ENCODE data around the gene RERGL.
"Not testable (repeated sequence)": the region's sequence is repeated elsewhere in the genome, so short reads cannot be mapped to it uniquely, and the experiment has no call there.

Gene RERGL

GRCh38 chr12:18079541-18080246 lies 10.3 kb downstream of the RERGL start:
- Histone ChIP-seq H3K27me3 (ENCODE audit: control insufficient read depth, insufficient read depth, low read length) (no peaks in the 10 kb centered on the region), H3K36me3 (ENCODE audit: control insufficient read depth, insufficient read depth, low read length) (no peaks in the 10 kb centered on the region), H3K4me3 (ENCODE audit: low read depth, low read length) (no peak overlapping the region), H3K27ac (ENCODE audit: low read depth, low read length) (no peak overlapping the region), H3K9ac (ENCODE audit: low read depth, low read length) (no peak overlapping the region), H3K9me3 (ENCODE audit: control insufficient read depth, insufficient read depth, low read length) (no peaks in the 10 kb centered on the region), H3K4me1 (ENCODE audit: control insufficient read depth, insufficient read depth, low read length) (no peaks in the 10 kb centered on the region)

GRCh38 chr12:18074001-18074400 lies 16.0 kb downstream of the RERGL start:
- no peak overlapping the region for H3K9ac ChIP-seq (ENCODE audit: low read depth, low read length)
- no peaks in the 10 kb centered on the region for H3K36me3 ChIP-seq (ENCODE audit: control insufficient read depth, insufficient read depth, low read length)
- no peaks in the 10 kb centered on the region for H3K9me3 ChIP-seq (ENCODE audit: control insufficient read depth, insufficient read depth, low read length)
- H3K27ac ChIP-seq (ENCODE audit: low read depth, low read length) = no peak overlapping the region
- no peak overlapping the region for H3K4me3 ChIP-seq (ENCODE audit: low read depth, low read length)
- no peaks in the 10 kb centered on the region for H3K4me1 ChIP-seq (ENCODE audit: control insufficient read depth, insufficient read depth, low read length)
- no peaks in the 10 kb centered on the region for H3K27me3 ChIP-seq (ENCODE audit: control insufficient read depth, insufficient read depth, low read length)

GRCh38 chr12:18072723-18073122 lies 17.3 kb downstream of the RERGL start:
- peaks cover 12% of the 10 kb centered on the region for H3K4me1 ChIP-seq (ENCODE audit: control insufficient read depth, insufficient read depth, low read length)
- H3K36me3 ChIP-seq (ENCODE audit: control insufficient read depth, insufficient read depth, low read length) = no peaks in the 10 kb centered on the region
- H3K27ac ChIP-seq (ENCODE audit: low read depth, low read length) = no peak overlapping the region
- no peak overlapping the region for H3K4me3 ChIP-seq (ENCODE audit: low read depth, low read length)
- H3K9me3 ChIP-seq (ENCODE audit: control insufficient read depth, insufficient read depth, low read length) = no peaks in the 10 kb centered on the region
- H3K27me3 ChIP-seq (ENCODE audit: control insufficient read depth, insufficient read depth, low read length) = no peaks in the 10 kb centered on the region
- H3K9ac ChIP-seq (ENCODE audit: low read depth, low read length) = no peak overlapping the region

GRCh38 chr12:18071336-18071735 lies 18.7 kb downstream of the RERGL start:
- H3K27me3 ChIP-seq (ENCODE audit: control insufficient read depth, insufficient read depth, low read length) = no peaks in the 10 kb centered on the region
- H3K4me3 ChIP-seq (ENCODE audit: low read depth, low read length) = no peak overlapping the region
- no peak overlapping the region for H3K9ac ChIP-seq (ENCODE audit: low read depth, low read length)
- no peaks in the 10 kb centered on the region for H3K36me3 ChIP-seq (ENCODE audit: control insufficient read depth, insufficient read depth, low read length)
- H3K9me3 ChIP-seq (ENCODE audit: control insufficient read depth, insufficient read depth, low read length) = no peaks in the 10 kb centered on the region
- H3K4me1 ChIP-seq (ENCODE audit: control insufficient read depth, insufficient read depth, low read length) = peaks cover 25% of the 10 kb centered on the region
- H3K27ac ChIP-seq (ENCODE audit: low read depth, low read length) = no peak overlapping the region

GRCh38 chr12:18068355-18068754 lies 21.6 kb downstream of the RERGL start:
- Histone ChIP-seq H3K36me3 (ENCODE audit: control insufficient read depth, insufficient read depth, low read length) (no peaks in the 10 kb centered on the region), H3K4me3 (ENCODE audit: low read depth, low read length) (no peak overlapping the region), H3K9ac (ENCODE audit: low read depth, low read length) (no peak overlapping the region), H3K27ac (ENCODE audit: low read depth, low read length) (no peak overlapping the region), H3K9me3 (ENCODE audit: control insufficient read depth, insufficient read depth, low read length) (no peaks in the 10 kb centered on the region), H3K27me3 (ENCODE audit: control insufficient read depth, insufficient read depth, low read length) (no peaks in the 10 kb centered on the region), H3K4me1 (ENCODE audit: control insufficient read depth, insufficient read depth, low read length) (peaks cover 26% of the 10 kb centered on the region)

- H3K4me3 ChIP-seq (ENCODE audit: low read depth, low read length) = no peak overlapping the region
- H3K36me3 ChIP-seq (ENCODE audit: control insufficient read depth, insufficient read depth, low read length) = no peaks in the 10 kb centered on the region
- H3K9me3 ChIP-seq (ENCODE audit: control insufficient read depth, insufficient read depth, low read length) = peaks cover 12% of the 10 kb centered on the region; the same call in 1 of the 2 replicates
- no peaks in the 10 kb centered on the region for H3K27me3 ChIP-seq (ENCODE audit: control insufficient read depth, insufficient read depth, low read length)
- no peak overlapping the region for H3K9ac ChIP-seq (ENCODE audit: low read depth, low read length)
- H3K27ac ChIP-seq (ENCODE audit: low read depth, low read length) = no peak overlapping the region
- peaks cover 26% of the 10 kb centered on the region for H3K4me1 ChIP-seq (ENCODE audit: control insufficient read depth, insufficient read depth, low read length)
These were observed 23.3 kb downstream of the RERGL start for GRCh38 chr12:18066666-18067065.

- H3K4me3 ChIP-seq (ENCODE audit: low read depth, low read length); H3K9ac ChIP-seq (ENCODE audit: low read depth, low read length); H3K27me3 ChIP-seq (ENCODE audit: control insufficient read depth, insufficient read depth, low read length); H3K36me3 ChIP-seq (ENCODE audit: control insufficient read depth, insufficient read depth, low read length); H3K27ac ChIP-seq (ENCODE audit: low read depth, low read length): not testable (repeated sequence)
- peaks cover 14% of the 10 kb centered on the region; the same call in 1 of the 2 replicates for H3K9me3 ChIP-seq (ENCODE audit: control insufficient read depth, insufficient read depth, low read length)
- H3K4me1 ChIP-seq (ENCODE audit: control insufficient read depth, insufficient read depth, low read length) = peaks cover 16% of the 10 kb centered on the region
These were observed 27.1 kb downstream of the RERGL start for GRCh38 chr12:18062867-18063266.

GRCh38 chr12:18057051-18057450 lies 32.9 kb downstream of the RERGL start:
- Histone ChIP-seq H3K9me3 (ENCODE audit: control insufficient read depth, insufficient read depth, low read length) (peaks cover 6% of the 10 kb centered on the region; the same call in 1 of the 2 replicates), H3K4me1 (ENCODE audit: control insufficient read depth, insufficient read depth, low read length) (no peaks in the 10 kb centered on the region), H3K27me3 (ENCODE audit: control insufficient read depth, insufficient read depth, low read length) (no peaks in the 10 kb centered on the region), H3K9ac (ENCODE audit: low read depth, low read length) (no peak overlapping the region), H3K4me3 (ENCODE audit: low read depth, low read length) (no peak overlapping the region), H3K27ac (ENCODE audit: low read depth, low read length) (no peak overlapping the region), H3K36me3 (ENCODE audit: control insufficient read depth, insufficient read depth, low read length) (no peaks in the 10 kb centered on the region)

- no peak overlapping the region for H3K9ac ChIP-seq (ENCODE audit: low read depth, low read length)
- H3K27ac ChIP-seq (ENCODE audit: low read depth, low read length) = no peak overlapping the region
- H3K9me3 ChIP-seq (ENCODE audit: control insufficient read depth, insufficient read depth, low read length) = no peaks in the 10 kb centered on the region
- no peaks in the 10 kb centered on the region for H3K27me3 ChIP-seq (ENCODE audit: control insufficient read depth, insufficient read depth, low read length)
- no peaks in the 10 kb centered on the region for H3K4me1 ChIP-seq (ENCODE audit: control insufficient read depth, insufficient read depth, low read length)
- no peak overlapping the region for H3K4me3 ChIP-seq (ENCODE audit: low read depth, low read length)
- no peaks in the 10 kb centered on the region for H3K36me3 ChIP-seq (ENCODE audit: control insufficient read depth, insufficient read depth, low read length)
These were observed 34.9 kb downstream of the RERGL start for GRCh38 chr12:18054925-18055619.

GRCh38 chr12:18045446-18045992 lies 44.5 kb downstream of the RERGL start:
- Histone ChIP-seq H3K9me3 (ENCODE audit: control insufficient read depth, insufficient read depth, low read length) (no peaks in the 10 kb centered on the region), H3K27ac (ENCODE audit: low read depth, low read length) (no peak overlapping the region), H3K9ac (ENCODE audit: low read depth, low read length) (no peak overlapping the region), H3K4me1 (ENCODE audit: control insufficient read depth, insufficient read depth, low read length) (no peaks in the 10 kb centered on the region), H3K27me3 (ENCODE audit: control insufficient read depth, insufficient read depth, low read length) (no peaks in the 10 kb centered on the region), H3K36me3 (ENCODE audit: control insufficient read depth, insufficient read depth, low read length) (no peaks in the 10 kb centered on the region), H3K4me3 (ENCODE audit: low read depth, low read length) (no peak overlapping the region)

GRCh38 chr12:18040060-18040742 lies 49.8 kb downstream of the RERGL start:
- H3K36me3 ChIP-seq (ENCODE audit: control insufficient read depth, insufficient read depth, low read length); H3K4me1 ChIP-seq (ENCODE audit: control insufficient read depth, insufficient read depth, low read length); H3K9ac ChIP-seq (ENCODE audit: low read depth, low read length): not testable (repeated sequence)

More at GRCh38 chr12:18040060-18040742, 49.8 kb downstream of the RERGL start:
- H3K4me3 ChIP-seq (ENCODE audit: low read depth, low read length); H3K27me3 ChIP-seq (ENCODE audit: control insufficient read depth, insufficient read depth, low read length); H3K9me3 ChIP-seq (ENCODE audit: control insufficient read depth, insufficient read depth, low read length); H3K27ac ChIP-seq (ENCODE audit: low read depth, low read length): not testable (repeated sequence)
